ENCODE results near the gene SYCP2L.

Gene SYCP2L

DNA sequence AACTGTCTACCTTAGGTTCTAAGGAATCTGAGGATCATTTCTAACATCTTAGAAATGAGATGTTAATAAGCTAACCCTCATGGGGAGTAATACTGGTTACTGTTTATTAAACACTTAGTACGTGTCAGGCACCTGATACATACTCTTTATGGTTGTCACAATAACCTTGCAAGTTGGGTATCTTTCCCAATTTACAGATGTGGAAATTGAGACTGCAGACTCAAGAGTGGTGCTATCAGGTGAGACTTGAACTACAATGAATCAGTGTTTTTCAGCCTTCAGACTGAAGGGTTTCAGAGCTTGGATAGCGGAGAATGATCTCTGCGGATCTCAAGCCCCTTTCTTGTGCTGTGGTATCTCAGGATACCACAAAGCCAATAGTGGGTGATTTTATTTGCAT lies 130.2 kb downstream of the SYCP2L start:
- Mint-ChIP-seq H3K4me3 (no peak overlapping the region), H3K9me3 (ENCODE audit: low read depth) (no peaks in the 10 kb centered on the region), H3K36me3 (no peaks in the 10 kb centered on the region), H3K27ac (no peak overlapping the region), H3K27me3 (peaks cover 12% of the 10 kb centered on the region), H3K4me1 (ENCODE audit: low read depth) (no peaks in the 10 kb centered on the region)

DNA sequence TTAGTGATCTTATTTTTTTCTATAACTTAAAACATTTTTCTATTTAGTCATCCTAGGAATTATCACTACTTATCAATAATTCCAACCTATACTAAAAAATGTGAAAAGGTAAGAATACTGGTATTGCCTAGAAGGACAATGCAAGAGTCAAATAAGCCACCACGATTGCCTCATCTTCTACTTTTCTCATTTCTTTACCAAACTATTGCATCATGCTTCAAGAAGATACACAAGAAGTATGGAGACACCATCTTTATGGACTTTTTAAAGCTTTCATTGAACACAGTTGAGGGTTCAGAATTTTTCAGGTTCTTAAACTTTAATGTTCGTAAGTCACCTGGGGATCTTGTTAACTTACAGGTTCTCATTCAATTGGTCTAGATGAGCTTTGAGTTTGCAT lies 131.4 kb downstream of the SYCP2L start:
- Mint-ChIP-seq H3K36me3 (no peaks in the 10 kb centered on the region), H3K27me3 (peaks cover 10% of the 10 kb centered on the region), H3K4me1 (ENCODE audit: low read depth) (no peaks in the 10 kb centered on the region), H3K27ac (no peak overlapping the region), H3K4me3 (no peak overlapping the region), H3K9me3 (ENCODE audit: low read depth) (no peaks in the 10 kb centered on the region)

DNA sequence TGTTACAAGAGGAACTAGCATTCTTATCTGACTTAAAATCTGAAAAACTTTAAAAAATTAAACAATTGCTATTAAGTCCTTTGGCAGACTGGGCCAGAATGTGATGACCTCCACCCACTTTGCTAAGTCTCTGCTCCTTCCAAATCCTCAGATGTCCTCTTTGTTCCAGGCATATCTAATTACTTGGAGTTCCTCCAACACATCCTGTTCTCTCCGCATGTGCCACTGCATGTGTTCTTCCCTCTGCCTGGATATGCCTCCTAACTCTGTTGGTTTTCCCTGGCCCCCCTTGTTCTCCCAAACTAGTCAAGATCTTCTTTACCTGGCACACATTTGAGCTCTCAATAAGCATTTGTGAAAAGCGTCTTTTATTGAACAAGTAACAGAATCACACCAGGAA lies 134.2 kb downstream of the SYCP2L start:
- Mint-ChIP-seq H3K36me3 (no peaks in the 10 kb centered on the region), H3K4me1 (ENCODE audit: low read depth) (no peaks in the 10 kb centered on the region), H3K27me3 (peaks cover 7% of the 10 kb centered on the region), H3K4me3 (no peak overlapping the region), H3K27ac (no peak overlapping the region), H3K9me3 (ENCODE audit: low read depth) (no peaks in the 10 kb centered on the region)

DNA sequence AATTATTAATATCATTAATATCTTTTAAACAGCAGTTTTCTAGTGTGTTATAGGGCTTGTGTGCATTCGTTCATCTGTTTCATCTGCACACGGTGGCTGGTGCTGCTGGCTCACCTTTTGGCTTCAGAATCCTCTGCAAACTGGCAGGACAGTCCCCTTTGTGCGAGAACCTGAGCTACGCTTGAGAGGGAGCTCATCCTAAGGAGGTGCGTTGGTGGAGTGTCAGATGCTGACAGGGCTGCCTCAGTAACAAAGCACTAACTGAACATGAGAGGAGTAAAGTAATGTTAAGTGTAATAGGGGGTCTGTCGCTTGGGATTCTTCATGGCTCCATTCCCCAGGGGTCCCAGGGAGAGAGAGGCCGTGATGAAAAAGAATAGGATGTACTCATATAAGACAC lies 134.9 kb downstream of the SYCP2L start:
- H3K36me3 Mint-ChIP-seq, result no peaks in the 10 kb centered on the region
- no peaks in the 10 kb centered on the region for H3K9me3 Mint-ChIP-seq (ENCODE audit: low read depth)
- H3K27ac Mint-ChIP-seq, result no peak overlapping the region
- no peak overlapping the region for H3K4me3 Mint-ChIP-seq
- H3K27me3 Mint-ChIP-seq, result peaks cover 5% of the 10 kb centered on the region
- no peaks in the 10 kb centered on the region for H3K4me1 Mint-ChIP-seq (ENCODE audit: low read depth)

DNA sequence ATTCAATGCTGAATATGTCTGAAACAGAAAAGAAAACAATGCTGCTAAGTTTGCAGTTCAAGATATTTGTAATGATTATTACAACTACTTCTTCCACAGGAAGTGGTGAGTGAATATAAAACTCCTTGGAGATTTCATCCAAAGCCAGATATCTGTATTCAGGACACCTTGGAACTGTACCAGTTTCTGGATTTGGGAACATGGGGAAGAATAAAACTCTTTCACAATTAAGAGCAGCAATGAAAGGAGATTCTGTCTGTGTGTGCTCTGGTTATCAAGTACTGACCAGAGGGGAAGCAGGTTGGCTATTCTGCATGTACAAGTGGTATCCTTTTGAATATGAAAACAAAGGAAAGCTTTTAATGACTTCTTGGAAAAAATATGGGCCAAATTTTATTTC lies 136.2 kb downstream of the SYCP2L start:
- H3K9me3 Mint-ChIP-seq (ENCODE audit: low read depth), result no peaks in the 10 kb centered on the region
- H3K27ac Mint-ChIP-seq, result no peak overlapping the region
- peaks cover 9% of the 10 kb centered on the region for H3K27me3 Mint-ChIP-seq
- no peak overlapping the region for H3K4me3 Mint-ChIP-seq
- H3K4me1 Mint-ChIP-seq (ENCODE audit: low read depth), result no peaks in the 10 kb centered on the region
- H3K36me3 Mint-ChIP-seq, result no peaks in the 10 kb centered on the region

All from activated naive CD8-positive, alpha-beta T cell (primary cell).